IMR-90 (cell line): ENCODE data around the gene PIK3C2B. TPM values are rescaled to one million over a fixed set of nuclear protein-coding genes. Genes with fewer than 3 reads are reported as not detected.

Source experiments
- ATAC-seq: fragments of 200-7000 bp; cut with Tn5 transposase; 2 replicates; pipeline ENCODE4 v1.9.1; 2020; ENCODE audit warnings: low read depth, mild to moderate bottlenecking, moderate library complexity
- BruUV-seq: library from RNA; stranded (reverse); fragments of 400-500 nt; replicated peaks from 2 replicates; lab custom pipeline; 2021; lab: Mats Ljungman, UMichigan
- CTCF ChIA-PET: fragments of 300-600 bp; formaldehyde crosslinking; extraction: SDS; loops from one replicate; lab custom pipeline; 2021; ENCODE audit warnings: antibody characterized with exemption; lab: Yijun Ruan, JAX
- POLR2A ChIA-PET: fragments of 300-600 bp; sonication (Branson Sonifier 250); formaldehyde crosslinking; loops from one replicate; lab custom pipeline; 2022; ENCODE audit warnings: antibody characterized with exemption; ENCODE audit not compliant: unreplicated experiment; lab: Charles Lee
- DNase-seq: peaks from one replicate; pipeline ENCODE4 v3.0.0; 2013
- H2AFZ ChIP-seq: replicated peaks from 2 replicates; pipeline ENCODE3; 2013; ENCODE audit warnings: low read length, mild to moderate bottlenecking; ENCODE audit not compliant: poor library complexity
- H2AK5ac ChIP-seq: 2 replicates; pipeline ENCODE4 v1.6.1; 2013; ENCODE audit warnings: low read depth, low read length, inconsistent platforms
- H2AK9ac ChIP-seq: replicated peaks from 2 replicates; pipeline ENCODE3; 2013; ENCODE audit warnings: mild to moderate bottlenecking, low read depth, low read length, moderate library complexity; ENCODE audit not compliant: poor library complexity
- H2BK120ac ChIP-seq: 2 replicates; pipeline ENCODE4 v1.6.1; 2013; ENCODE audit warnings: low read depth, low read length, inconsistent platforms
- H2BK15ac ChIP-seq: 3 replicates; pipeline ENCODE4 v1.6.1; 2013; ENCODE audit warnings: low read depth, low read length, inconsistent platforms
- H2BK20ac ChIP-seq: 2 replicates; pipeline ENCODE4 v1.6.1; 2013; ENCODE audit warnings: low read depth, mild to moderate bottlenecking, inconsistent platforms, low read length, moderate library complexity
- H2BK5ac ChIP-seq: 2 replicates; pipeline ENCODE4 v1.6.1; 2013; ENCODE audit warnings: mild to moderate bottlenecking, low read depth, low read length, inconsistent platforms; ENCODE audit not compliant: poor library complexity, severe bottlenecking
- H3K14ac ChIP-seq: replicated peaks from 2 replicates; pipeline ENCODE4 v1.6.1; 2013; ENCODE audit warnings: low read depth, low read length, inconsistent platforms
- H3K18ac ChIP-seq: 2 replicates; pipeline ENCODE4 v1.6.1; 2013; ENCODE audit warnings: low read depth, low read length, control low read depth
- H3K23ac ChIP-seq: 2 replicates; pipeline ENCODE4 v1.6.1; 2013; ENCODE audit warnings: low read depth, low read length, inconsistent platforms
- H3K27ac ChIP-seq: 2 replicates; pipeline ENCODE4 v1.5.1; 2013; ENCODE audit warnings: mild to moderate bottlenecking, control low read depth, low read length; ENCODE audit not compliant: insufficient read depth
- H3K27me3 ChIP-seq: 2 replicates; pipeline ENCODE4 v1.6.1; 2013; ENCODE audit warnings: low read length; ENCODE audit not compliant: control insufficient read depth, insufficient read depth
- H3K36me3 ChIP-seq: 2 replicates; pipeline ENCODE4 v1.6.1; 2013; ENCODE audit warnings: low read length, mixed read lengths; ENCODE audit not compliant: control insufficient read depth, insufficient read depth
- H3K4ac ChIP-seq: 2 replicates; pipeline ENCODE4 v1.6.1; 2013; ENCODE audit warnings: low read depth, low read length, inconsistent platforms
- H3K4me1 ChIP-seq: 2 replicates; pipeline ENCODE4 v1.6.1; 2013; ENCODE audit warnings: low read length, mixed read lengths; ENCODE audit not compliant: control insufficient read depth, insufficient read depth
- H3K4me2 ChIP-seq: 2 replicates; pipeline ENCODE4 v1.6.1; 2013; ENCODE audit warnings: low read depth, mild to moderate bottlenecking, control low read depth, low read length, moderate library complexity
- H3K4me3 ChIP-seq: 2 replicates; pipeline ENCODE4 v1.5.1; 2013; ENCODE audit warnings: low read depth, mild to moderate bottlenecking, control low read depth, low read length, moderate library complexity; ENCODE audit not compliant: insufficient read depth
- H3K56ac ChIP-seq: 2 replicates; pipeline ENCODE4 v1.6.1; 2013; ENCODE audit warnings: low read length, inconsistent platforms; ENCODE audit not compliant: insufficient read depth; ENCODE audit errors: extremely low read depth
- H3K79me1 ChIP-seq, 2 experiments: 2 replicates each; pipeline ENCODE4 v1.6.1; 2013; ENCODE audit warnings: low read length in 2 of 2, inconsistent platforms in 1 of 2, low read depth in 1 of 2
- H3K9ac ChIP-seq: 2 replicates; pipeline ENCODE4 v1.6.1; 2013; ENCODE audit warnings: low read depth, low read length, control low read depth
- H3K9me1 ChIP-seq: 2 replicates; pipeline ENCODE4 v1.6.1; 2013; ENCODE audit warnings: low read length, inconsistent platforms; ENCODE audit not compliant: insufficient read depth
- H3K9me3 ChIP-seq: 2 replicates; pipeline ENCODE4 v1.6.1; 2013; ENCODE audit warnings: low read length; ENCODE audit not compliant: control insufficient read depth, insufficient read depth
- H4K20me1 ChIP-seq: 2 replicates; pipeline ENCODE4 v1.6.1; 2013; ENCODE audit warnings: low read length, inconsistent platforms; ENCODE audit not compliant: insufficient read depth
- H4K5ac ChIP-seq: 2 replicates; pipeline ENCODE4 v1.6.1; 2013; ENCODE audit warnings: mild to moderate bottlenecking, low read depth, low read length, control low read depth
- H4K8ac ChIP-seq, 2 experiments: 2 replicates each; pipeline ENCODE4 v1.6.1; 2013; ENCODE audit warnings: low read depth in 2 of 2, low read length in 2 of 2, control low read depth in 1 of 2, inconsistent platforms in 1 of 2
- H4K91ac ChIP-seq: 2 replicates; pipeline ENCODE4 v1.6.1; 2013; ENCODE audit warnings: low read depth, low read length, inconsistent platforms; ENCODE audit not compliant: insufficient read depth
- BHLHE40 ChIP-seq: fragments of 150-350 bp; IDR thresholded peaks from 2 replicates; pipeline ENCODE4 v1.6.1; 2016; ENCODE audit warnings: mild to moderate bottlenecking, low read depth, low read length
- CEBPB ChIP-seq: IDR thresholded peaks from 2 replicates; pipeline ENCODE4 v1.6.1; 2012; ENCODE audit warnings: low read depth, low read length, improper control_type of control experiment
- MAZ ChIP-seq: IDR thresholded peaks from 2 replicates; pipeline ENCODE4 v1.6.1; 2012; ENCODE audit warnings: low read depth, mild to moderate bottlenecking, low read length, improper control_type of control experiment, moderate library complexity, borderline replicate concordance
- NFE2L2 ChIP-seq: fragments of 150-350 bp; IDR thresholded peaks from 2 replicates; pipeline ENCODE4 v1.6.1; 2016; ENCODE audit warnings: low read depth, mild to moderate bottlenecking, low read length
- RCOR1 ChIP-seq: IDR thresholded peaks from 2 replicates; pipeline ENCODE4 v1.6.1; 2012; ENCODE audit warnings: mild to moderate bottlenecking, low read length, improper control_type of control experiment; ENCODE audit not compliant: insufficient replicate concordance
- WGBS, 2 experiments: methylation state at CpG; one replicate each; pipeline versions ENCODE4 v1.1.5 to v1.1.7; 2013; ENCODE audit warnings: missing lambda C conversion rate in 2 of 2; ENCODE audit not compliant: insufficient read length in 1 of 2; ENCODE audit errors: extremely low coverage in 2 of 2; 5-methylcytosine and 5-hydroxymethylcytosine counted together
- dilution Hi-C: fragments of 300-500 bp; cut with HindIII; formaldehyde crosslinking; loops from one replicate; pipeline ENCODE4 v1.14.3; 2018; ENCODE audit warnings: low sequenced_read_pairs; ENCODE audit not compliant: unreplicated experiment
- in situ Hi-C: fragments of 300-500 bp; cut with MboI; formaldehyde crosslinking; loops from 3 replicates; pipeline ENCODE4 v1.14.3; 2019; ENCODE audit warnings: low sequenced_read_pairs, inconsistent platforms, mixed read lengths
- intact Hi-C: fragments of 100-400 bp; cut with micrococcal nuclease; formaldehyde crosslinking; loops from 2 replicates; pipeline ENCODE4 v1.10.0; 2022
- polyA plus RNA-seq, 3 experiments: library from polyadenylated mRNA; depleted of rRNA; stranded (reverse); fragments of >200 nt; gene quantifications; 2 replicates each; pipeline ENCODE4 v1.2.3, GENCODE V29; 2012; ENCODE audit warnings: low replicate concordance in 1 of 3
- total RNA-seq: library from RNA; depleted of rRNA; stranded (reverse); fragments of >200 nt; gene quantifications from 2 replicates; pipeline ENCODE4 v1.2.3, GENCODE V29; 2012

Gene PIK3C2B
- total and polyA plus RNA-seq, 2 of the 4 experiments (the other 2 are of a cell fraction): 1.1 to 2.9 TPM

DNA sequence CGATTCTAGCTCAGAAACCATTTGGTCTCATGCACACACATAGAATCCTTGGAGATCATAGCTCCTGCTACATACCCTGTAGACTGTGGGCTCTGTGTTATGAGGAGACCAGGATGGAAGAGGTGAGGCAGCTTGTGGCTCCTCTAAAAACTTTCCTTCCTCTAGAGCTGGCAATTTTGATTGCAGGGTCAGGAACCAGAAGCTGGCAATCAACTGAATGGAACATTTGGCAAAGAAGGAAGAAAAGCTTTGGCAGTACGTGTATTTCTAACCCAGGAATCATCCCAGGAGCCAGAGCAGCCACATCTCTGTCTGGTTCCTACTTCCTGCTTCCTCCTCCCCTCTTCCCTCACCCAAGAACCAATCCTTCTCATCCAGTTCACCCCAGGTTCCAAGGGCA lies 15.7 kb downstream of the PIK3C2B start:
- intact Hi-C loops: no loop called here
- no peak overlapping the region for H3K4me3 ChIP-seq
- H2AK5ac ChIP-seq: no peak overlapping the region
- H2BK5ac ChIP-seq: no peak overlapping the region
- no peak overlapping the region for H4K91ac ChIP-seq
- ChIA-PET CTCF (interaction anchor here (0.6 to 1.3 kb wide), 4 partner anchors 14 to 80 kb away, joined by 3 to 4 read pairs (median 4); partner anchors contain the start of gene PIK3C2B), POLR2A (no interaction called here)
- H2BK20ac ChIP-seq: no peak overlapping the region
- no peak for DNase-seq
- H3K79me1 ChIP-seq: no peaks in the 10 kb centered on the region
- H3K27me3 ChIP-seq: peaks cover 8% of the 10 kb centered on the region; the same call in 1 of the 2 replicates
- H3K4me2 ChIP-seq: no peak overlapping the region
- H3K56ac ChIP-seq: no peak overlapping the region
- H4K5ac ChIP-seq: no peak overlapping the region
- H2BK15ac ChIP-seq: no peak overlapping the region
- H3K9ac ChIP-seq: no peak overlapping the region
- H3K23ac ChIP-seq: no peak overlapping the region
- peaks cover 6% of the 10 kb centered on the region; the same call in 1 of the 2 replicates for H3K4me1 ChIP-seq
- ATAC-seq: no peak
- in situ Hi-C loops: no loop called here
- dilution Hi-C loops: no loop called here
- H2BK120ac ChIP-seq: no peak overlapping the region
- peaks cover 24% of the 10 kb centered on the region for H4K20me1 ChIP-seq
- H2AK9ac ChIP-seq: no peak overlapping the region
- BruUV-seq: no TSS peak
- no peaks in the 10 kb centered on the region for H3K36me3 ChIP-seq
- H3K18ac ChIP-seq: no peak overlapping the region
- no peaks in the 10 kb centered on the region for H3K9me3 ChIP-seq
- no peak overlapping the region for H3K14ac ChIP-seq
- no peak overlapping the region for H3K27ac ChIP-seq
- H3K4ac ChIP-seq: no peak overlapping the region
- peaks cover 18% of the 10 kb centered on the region; the same call in 1 of the 2 replicates for H3K9me1 ChIP-seq
- H2AFZ ChIP-seq: no peak overlapping the region
- H4K8ac ChIP-seq: no peak overlapping the region
- TF ChIP-seq RCOR1 (no peak), BHLHE40 (no peak), NFE2L2 (no peak), MAZ (no peak), CEBPB (no peak)
- WGBS, 2 experiments: 100% methylated on average over 1 of the region's 2 CpGs; no CpG with 5 or more reads in 1 of the 2 experiments
